VCaP (cell line): ENCODE measurements around the gene DDIAS.
"Not testable (repeated sequence)": the region's sequence is repeated elsewhere in the genome, so short reads cannot be mapped to it uniquely, and the experiment has no call there.

Source experiments
- H3K27ac ChIP-seq: fragments of 450-650 bp; 2 replicates; pipeline ENCODE4 v1.5.1; 2017
- CTCF ChIP-seq: fragments of 450-650 bp; conservative IDR thresholded peaks from 2 replicates; pipeline ENCODE4 v1.5.1; 2017; ENCODE audit warnings: mild to moderate bottlenecking, moderate library complexity

The DDIAS gene

DNA sequence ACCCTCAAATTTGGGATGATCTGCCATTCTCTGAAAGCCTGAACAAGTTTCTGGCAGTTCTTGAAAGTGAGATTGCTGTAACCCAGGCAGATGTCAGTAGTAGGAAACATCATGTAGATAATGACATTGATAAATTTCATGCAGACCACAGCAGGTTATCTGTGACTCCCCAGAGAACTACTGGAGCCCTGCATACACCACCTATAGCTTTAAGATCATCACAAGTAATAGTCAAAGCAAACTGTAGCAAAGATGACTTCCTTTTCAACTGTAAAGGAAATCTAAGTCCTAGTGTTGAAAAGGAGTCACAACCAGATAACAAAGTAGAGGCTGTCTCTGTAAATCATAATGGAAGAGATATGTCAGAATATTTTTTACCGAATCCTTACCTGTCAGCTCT, 31.0 kb downstream of the DDIAS start:
- TF ChIP-seq CTCF = no peak
- H3K27ac ChIP-seq = no peak overlapping the region

- no peak for TF ChIP-seq CTCF
- H3K27ac ChIP-seq = no peak overlapping the region
These were observed 34.7 kb downstream of the DDIAS start for GRCh38 chr11:82936261-82936660.

GRCh38 chr11:82937554-82937953, 36.0 kb downstream of the DDIAS start:
- no peak for TF ChIP-seq CTCF
- no peak overlapping the region for H3K27ac ChIP-seq

DNA sequence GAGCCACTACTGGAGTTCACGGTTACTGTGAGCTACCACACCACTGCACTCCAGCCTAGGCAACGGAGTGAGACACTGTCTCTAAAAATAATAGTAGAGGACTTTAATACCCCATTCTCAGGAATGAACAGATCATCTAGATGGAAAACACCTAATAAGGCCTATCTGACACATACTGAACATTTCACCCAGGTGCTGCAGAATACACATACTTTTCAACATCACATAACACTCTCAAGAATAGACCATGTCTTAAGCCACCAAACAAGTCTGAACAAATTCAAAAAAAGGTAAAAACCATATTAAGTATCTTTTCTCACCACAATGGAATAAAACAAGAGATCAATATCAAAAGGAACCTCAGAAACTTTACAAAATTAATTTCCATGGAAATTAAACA, 37.9 kb downstream of the DDIAS start:
- no peak overlapping the region for H3K27ac ChIP-seq
- no peak for TF ChIP-seq CTCF

DNA sequence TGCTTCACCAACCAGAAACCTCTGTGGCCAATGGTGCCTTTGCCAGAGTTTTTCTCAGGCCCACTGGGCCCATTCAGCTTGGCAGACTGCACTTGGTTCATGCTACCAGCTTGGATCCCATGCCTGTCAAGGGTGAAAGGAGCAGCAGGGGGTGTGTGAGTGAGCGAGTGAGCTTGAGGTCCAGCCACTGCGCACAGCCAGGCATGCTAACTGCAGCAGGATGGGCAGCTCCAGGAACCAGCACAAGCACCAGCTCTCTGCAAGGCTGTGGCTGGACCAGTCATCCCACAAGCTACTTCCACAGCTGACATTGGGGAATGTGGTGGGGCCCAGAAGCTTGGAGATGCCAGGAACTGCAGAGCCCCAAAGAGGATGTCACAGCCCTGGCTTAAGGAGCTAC, 40.8 kb downstream of the DDIAS start:
- no peak overlapping the region for H3K27ac ChIP-seq
- no peak for TF ChIP-seq CTCF

- not testable (repeated sequence) for H3K27ac ChIP-seq
These were observed 41.9 kb downstream of the DDIAS start for GRCh38 chr11:82943430-82943829.

GRCh38 chr11:82944198-82944597, 42.7 kb downstream of the DDIAS start:
- TF ChIP-seq CTCF = no peak
- no peak overlapping the region for H3K27ac ChIP-seq

DNA sequence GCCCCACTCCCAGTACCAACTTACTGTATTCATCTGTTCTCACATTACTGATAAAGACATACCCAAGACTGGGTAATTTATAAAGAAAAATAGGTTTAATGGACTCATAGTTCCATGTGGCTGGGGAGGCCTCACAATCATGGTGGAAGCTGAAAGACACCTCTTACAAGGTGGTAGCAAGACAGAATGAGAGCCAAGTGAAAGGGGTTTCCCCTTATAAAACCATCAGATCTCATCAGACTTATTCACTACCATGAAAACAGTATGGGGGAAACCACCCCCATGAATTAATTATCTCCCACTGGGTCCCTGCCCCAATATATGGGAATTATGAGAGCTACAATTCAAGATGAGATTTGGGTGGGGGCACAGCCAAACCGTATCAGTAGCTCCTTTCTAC, 43.5 kb downstream of the DDIAS start:
- not testable (repeated sequence) for H3K27ac ChIP-seq

DNA sequence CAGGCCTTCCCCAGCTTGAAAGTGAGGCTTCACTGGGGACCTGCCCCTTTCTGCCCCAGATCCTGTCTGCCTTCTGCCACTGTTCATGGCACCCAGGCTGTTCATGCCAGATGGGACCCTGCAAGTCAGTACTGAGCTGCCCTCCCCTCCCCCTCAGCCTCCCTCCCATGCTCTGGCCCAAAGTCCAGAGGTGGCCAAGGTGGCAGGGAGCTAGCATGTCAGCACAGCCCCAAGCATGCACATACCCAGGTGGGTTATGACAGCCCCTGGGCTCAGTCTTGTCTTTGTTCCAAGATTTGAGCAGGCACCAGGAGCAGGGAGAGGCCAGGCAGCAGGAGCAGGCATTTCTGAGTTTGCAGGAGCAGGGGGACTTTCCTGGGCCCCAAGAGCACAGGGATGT, 44.1 kb downstream of the DDIAS start:
- no peak for TF ChIP-seq CTCF
- H3K27ac ChIP-seq = no peak overlapping the region
